HG03460 (cell line): ENCODE results near the gene PRKAG2.

ENCODE experiments used
- ATAC-seq: cut with Tn5 transposase; IDR thresholded peaks from one replicate; pipeline ENCODE4 v1.9.1; 2021; ENCODE audit not compliant: unreplicated experiment

The PRKAG2 gene

DNA sequence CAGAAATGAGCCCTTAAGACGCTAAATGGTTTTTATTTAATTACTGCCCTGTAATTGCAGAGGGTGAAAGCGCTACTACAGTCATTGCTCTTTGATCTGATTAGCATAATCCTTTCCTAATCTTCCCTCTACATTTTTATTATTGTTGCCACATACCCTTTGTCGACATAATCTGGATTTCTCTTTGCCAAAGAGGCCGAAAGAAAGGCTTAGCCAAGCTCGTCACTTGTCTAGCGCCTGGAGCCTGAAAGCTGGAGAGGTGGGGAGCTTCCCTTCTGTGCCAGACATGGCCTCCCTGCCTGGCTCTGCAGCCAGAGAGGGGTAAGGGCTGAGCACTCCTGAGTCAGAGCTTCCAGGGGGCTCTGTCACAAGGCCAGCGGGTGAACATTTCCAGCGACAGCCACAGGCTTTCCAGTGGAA, 145.9 kb downstream of the PRKAG2 start:
- ATAC-seq, result no peak

DNA sequence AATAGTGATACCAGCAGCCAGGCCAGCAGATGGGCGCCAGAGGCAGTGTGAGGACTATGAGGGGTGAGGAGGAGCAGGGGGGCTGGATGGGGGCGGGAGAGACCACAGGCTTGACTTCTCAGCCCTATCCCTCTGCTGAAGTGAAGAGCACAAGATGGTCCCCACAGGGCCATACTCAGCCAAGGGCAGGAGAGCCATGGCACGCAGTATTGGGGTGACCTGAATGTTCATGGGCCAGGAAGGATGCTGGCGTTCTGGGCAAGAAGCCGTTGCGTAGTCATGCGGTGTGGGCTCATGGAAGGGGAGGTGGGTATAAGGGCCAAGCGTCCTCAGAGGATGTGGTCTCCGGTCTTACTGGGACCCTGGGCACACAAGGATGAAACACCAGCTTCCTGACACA, 146.3 kb downstream of the PRKAG2 start:
- no peak for ATAC-seq

DNA sequence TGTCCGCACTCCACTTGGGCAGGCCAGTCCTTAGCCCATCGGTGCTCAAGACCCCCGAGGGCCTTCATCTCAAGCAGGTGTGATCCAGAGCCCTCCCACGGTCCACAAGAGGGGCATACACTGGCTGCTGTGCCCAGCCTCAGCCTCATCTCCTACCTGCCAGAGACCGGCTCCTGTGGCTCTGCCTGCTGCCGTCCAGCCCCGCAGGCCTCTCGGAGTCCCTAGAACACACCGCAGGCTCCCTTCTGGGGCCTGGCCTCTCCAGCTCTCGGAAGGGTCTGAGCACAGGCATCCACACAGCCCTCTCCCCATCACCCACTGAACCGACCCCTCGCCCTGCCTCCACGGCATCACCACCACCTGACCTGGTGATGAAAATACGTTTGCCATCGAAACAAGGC, 147.4 kb downstream of the PRKAG2 start:
- no peak for ATAC-seq

DNA sequence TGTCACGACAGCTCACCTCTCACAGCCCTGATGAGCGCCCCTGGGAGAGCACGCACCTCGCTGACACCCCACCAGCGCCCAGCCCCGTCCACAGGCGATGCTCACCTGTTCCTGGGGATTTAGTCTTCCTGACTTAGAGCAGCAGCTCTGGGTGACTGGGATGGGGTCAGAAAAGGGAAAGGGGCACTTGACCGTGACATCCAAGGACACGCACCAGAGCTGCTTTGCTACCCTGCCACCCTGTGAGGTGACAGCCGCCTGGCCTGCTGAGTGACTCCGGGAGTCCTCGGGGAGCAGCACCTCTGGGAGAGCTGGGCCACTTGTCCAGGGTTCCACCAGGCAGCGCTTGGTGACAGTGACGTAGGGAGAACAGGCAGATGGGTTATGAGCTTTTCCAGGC, 148.2 kb downstream of the PRKAG2 start:
- ATAC-seq, result no peak

DNA sequence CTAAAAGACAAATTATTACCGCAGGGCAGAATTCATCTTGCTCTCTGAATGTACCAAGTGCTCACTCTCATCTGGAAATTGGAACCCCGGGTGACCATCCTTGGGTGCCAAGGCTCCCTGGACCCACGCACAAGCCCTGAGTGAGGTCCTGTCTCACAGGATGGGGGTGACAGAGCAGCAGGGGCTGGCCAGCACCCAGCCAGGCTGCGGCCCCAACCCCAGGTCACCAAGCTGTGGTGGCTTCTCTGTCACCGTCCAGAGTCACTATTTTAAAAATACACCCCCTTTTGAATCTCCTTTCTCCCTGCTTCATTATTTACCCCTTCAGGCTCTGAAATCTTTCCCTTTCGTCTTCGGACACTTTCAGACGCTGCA, 148.6 kb downstream of the PRKAG2 start:
- ATAC-seq, result no peak

DNA sequence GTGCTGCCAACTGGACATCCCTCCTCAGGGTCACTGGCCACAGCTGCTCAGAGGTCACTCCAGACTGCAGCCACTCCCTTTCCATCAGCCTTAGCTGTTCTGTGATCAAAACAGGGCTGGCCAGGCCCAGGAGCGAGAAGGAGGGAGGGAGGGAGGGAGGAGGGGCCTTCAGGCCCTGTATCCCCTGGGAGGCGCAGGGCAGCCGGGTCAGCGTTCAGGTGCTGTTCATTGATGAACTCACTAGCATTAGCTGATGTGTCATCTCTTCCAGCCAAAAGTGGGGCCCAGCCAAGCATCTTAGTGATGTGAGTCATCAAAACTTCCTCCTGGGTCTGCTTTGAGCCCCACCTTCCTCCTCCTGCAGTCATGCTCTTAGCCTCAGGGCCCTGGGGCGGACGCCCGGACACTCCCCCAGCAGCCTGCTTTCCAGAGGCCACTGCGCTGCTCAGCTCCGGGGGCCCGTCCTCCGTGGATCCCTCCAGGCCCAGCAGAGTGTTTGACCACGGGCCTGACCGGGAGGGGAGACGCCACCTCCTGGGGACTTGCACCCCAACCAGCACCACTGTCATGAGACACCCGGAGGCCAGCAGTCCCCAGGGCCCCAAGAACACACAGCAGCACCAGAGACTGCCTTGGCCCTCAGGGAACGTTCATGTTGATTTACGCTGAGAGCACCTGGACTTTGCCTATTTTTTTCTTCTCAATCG, 149.2 kb downstream of the PRKAG2 start:
- ATAC-seq, result no peak

DNA sequence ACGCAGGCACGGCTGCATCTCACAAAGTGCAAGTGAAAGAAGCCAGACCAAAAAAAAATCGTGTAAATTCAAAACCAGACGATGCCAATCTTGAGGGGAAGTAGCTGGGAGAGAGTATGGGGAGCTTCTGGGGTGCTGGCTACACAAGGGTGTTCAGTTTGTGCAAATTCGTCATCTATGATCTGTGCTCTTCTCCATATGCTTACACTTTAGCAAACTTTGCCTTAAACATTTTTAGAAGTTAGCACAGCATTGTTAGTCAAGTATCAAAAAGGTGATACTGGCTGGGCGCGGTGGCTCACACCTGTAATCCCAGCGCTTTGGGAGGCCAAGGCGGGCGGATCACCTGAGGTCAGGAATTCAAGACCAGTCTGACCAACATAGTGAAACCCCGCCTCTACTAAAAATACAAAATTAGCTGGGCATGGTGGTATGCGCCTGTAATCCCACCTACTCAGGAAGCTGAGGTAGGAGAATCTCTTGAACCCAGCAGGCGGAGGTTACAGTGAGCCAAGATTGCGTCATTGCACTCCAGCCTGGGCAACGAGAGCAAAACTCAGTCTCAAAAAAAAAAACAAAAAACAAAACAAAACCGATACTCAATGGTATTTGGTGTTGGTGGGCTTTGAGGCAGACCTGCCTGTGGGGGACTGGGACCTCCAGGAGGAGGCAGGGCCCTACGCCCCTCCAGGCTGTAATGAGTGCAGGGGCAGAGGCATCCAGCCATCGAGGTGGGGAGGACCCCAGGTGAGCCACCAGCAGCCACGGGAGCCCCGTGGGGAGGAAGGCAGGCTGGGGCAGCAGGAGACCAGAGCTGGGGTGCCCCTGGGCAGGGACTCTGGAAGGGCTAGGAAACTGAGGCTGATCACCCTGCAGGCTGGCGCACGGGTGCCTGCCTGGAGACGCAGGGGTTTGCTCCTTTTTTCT, 150.0 kb downstream of the PRKAG2 start:
- ATAC-seq, result no peak

DNA sequence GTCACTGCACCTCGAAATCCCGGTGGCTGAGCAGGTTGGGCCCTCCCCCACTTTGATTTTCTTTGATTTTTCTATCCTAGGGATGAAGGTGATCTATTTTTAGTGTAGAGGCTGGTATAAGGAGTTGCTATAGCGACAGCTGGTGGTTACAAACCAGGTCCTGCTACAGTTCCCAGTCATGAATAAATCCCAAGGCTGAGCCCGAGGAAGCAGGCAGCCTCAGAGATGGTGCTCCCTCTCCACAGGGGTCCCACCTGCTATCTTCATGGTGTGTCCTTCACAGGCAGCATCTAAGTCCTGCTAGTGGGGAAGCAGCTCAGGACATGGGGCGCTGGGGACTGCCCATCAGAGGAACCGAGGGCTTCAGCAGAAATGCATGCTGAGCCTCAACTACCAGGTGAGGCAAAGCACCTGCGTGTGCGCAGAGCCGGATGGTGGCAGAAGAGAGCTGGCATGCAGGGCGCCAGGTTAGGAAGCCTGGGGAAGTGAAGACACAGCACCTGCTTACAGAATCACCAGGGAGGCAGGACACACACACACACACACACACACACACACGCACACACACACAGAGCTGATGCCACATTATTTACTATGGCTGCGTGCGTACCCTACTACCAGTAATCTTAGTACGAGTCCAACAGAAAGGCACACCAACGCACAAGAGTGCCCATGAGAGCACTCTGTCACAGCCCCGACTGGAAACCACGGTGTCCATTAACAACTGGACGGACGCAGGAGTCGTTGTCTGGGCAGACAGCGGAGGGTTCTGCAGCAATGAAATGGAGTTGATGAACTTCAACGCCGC, 150.9 kb downstream of the PRKAG2 start:
- ATAC-seq, result no peak

DNA sequence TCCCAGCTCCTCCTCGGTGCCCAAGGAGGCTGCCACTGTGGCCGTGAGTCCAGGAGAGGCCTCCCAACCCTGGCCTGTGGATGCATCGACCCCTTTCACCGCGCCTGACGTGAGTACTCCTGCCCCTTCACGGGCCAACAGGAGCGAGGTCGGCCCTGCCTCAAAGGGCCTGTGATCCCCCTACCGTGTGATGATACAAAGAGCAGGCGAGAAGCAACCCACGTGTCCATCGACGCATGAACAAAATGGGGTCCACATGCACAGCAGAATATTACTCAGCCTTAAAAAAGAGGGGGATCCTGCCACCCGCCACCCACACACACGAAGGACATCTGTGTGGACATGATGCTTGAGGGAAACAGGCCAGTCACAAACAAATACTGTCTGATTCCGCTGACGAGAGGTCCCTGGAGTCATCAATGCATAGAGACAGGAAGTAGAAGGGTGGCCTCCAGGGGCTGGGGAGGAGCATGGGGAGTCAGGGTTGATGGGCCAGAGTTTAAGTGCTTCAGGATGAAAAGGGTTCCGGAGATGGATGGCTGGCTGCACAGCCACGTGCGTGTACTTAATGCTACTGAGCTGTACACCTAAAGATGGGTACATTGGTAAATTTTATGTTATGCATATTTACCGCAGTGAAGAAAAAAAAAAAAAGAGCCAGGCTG, 151.9 kb downstream of the PRKAG2 start:
- no peak for ATAC-seq

DNA sequence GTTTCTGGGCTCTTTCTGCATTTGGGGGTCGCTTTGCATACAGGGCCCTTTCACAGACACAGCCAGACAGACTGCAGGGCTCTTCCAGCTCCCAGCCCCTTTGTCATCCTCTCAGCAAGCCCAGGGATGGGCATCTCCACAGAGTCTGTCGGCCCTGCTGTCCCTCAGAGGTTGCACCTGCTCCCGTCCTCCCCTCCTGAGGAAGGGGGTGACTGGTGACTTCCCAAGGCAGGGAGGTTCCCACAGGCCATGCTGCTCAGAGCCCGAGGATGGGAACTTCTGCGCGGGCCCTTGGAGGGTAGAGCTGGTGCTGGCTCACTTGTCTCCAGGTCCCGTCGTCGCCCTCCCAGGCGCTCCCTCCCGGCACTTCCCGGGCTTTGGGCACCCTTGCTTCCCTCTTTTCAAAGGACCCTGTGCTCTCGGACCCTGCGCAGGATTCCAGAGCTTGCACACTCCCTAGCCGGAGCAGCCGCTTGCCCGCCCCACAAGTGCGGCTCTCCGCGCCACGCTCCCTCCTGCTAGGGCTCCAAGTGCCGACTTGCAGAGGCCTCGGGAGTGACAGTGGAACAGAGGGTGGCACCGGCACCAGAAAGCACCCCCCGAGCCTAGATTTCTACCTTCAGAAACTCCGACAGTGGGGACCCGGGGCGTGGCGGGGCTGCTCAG, 152.5 kb downstream of the PRKAG2 start:
- no peak for ATAC-seq

DNA sequence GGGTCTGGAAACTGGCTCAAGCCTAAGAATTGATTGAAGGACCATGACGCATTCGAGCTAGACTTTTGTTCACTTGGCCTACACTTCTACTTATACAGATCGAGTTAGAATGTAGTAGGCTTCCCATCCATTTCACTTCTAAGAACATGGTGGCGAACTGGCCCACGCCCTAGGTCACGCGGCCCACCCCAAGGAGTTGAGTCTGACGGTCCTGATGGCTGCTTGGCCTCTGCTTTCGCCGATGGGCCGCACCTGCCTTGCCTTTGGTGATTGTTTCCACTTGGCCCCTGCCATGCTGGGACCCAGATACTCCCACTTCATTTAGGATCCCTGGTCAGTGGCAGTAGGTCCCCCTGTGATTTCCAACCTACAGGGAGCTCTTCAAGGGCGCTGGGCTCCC, 153.6 kb downstream of the PRKAG2 start:
- no peak for ATAC-seq

DNA sequence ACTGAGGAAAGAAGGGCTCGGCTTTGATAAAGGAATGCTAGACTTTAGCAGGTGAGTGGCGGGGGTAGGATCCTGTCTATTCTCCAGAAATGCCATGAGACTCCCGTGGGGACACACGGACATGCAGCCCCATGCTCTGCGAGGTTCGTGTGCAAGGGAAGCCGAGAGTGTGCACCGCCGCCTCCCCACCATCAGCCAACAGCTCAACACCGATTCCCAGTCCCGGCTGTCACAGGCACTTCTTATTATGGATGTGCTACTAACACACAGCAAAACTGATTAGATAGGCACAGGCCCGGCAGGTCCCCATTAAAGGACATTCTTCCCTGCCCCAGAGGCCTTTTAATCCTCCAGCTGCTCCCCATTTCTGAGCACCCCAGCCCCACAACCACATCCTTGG, 154.4 kb downstream of the PRKAG2 start:
- ATAC-seq, result no peak

DNA sequence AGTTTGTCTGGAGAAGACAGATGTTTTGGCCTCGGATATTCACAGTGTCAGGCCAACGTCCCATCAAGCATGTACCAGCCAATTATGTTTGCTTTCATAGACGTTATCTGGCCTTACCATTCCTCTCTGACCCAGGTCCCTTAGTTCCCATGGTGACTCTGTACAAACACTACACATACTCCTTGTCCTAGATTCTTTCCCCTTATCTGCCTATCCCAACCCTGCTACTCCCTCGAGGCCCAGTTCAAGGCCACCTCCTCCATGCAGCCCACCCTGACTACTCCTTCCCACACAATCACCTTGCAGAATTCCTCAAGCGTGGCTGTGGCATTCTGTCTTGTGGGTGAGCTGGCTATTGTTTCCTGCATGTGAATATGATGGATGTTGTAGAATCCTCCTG, 155.2 kb downstream of the PRKAG2 start:
- ATAC-seq, result no peak

DNA sequence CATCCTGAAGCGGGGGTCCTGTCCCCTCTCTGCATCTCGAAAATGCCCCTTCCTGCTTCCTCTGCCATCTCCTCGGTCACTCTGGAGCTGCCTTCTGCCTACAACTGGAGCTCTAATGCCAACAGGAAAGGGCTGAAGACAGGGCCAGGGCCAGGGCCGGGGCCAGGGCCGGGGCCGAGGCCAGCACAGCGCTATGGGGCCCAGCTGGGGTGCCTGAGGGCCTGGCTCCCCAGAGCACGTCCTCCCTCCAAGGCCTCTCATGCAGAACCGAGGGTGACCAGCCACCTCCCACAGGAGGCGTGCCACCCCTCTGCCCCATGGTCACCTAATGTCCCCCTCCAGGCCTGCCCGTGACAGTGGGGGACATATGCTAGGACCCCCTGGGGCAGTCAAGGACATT, 155.7 kb downstream of the PRKAG2 start:
- ATAC-seq, result no peak

DNA sequence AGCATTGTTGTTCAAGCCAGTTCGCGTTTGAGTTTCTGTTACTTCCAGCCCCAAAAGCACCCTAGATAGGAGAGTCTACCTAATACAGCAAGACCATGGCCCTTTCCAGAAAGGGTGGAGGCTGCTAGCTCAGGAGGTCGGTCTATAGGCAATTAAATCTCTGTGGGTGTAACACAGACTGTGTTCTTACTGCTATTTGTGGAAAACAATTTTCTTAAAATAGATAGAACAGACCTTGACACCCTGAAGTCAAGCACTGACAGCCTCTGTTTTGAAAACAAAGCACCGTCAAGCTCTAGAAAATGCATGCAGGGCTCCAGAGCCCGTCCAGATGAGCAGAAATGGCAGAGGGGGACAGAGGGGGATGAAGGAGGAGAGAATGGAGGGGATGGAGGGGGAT, 156.6 kb downstream of the PRKAG2 start:
- no peak for ATAC-seq

DNA sequence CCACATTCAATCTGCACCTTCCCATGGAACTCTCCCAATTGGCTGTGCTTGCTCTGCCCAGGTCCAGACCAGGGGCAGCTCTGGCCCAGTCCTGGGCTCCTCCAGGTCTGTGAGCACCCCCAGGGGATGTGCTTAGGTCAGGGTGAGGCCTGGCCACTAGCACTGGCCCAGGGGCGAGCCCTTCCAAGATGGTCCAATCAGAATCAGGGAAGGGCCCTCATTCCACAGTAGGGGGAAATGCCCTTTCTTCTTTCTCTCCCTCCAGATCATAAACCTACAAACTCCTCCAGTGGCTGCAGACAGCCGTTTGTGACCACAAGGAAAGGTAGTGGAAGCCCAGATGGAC, 157.0 kb downstream of the PRKAG2 start:
- ATAC-seq, result no peak

DNA sequence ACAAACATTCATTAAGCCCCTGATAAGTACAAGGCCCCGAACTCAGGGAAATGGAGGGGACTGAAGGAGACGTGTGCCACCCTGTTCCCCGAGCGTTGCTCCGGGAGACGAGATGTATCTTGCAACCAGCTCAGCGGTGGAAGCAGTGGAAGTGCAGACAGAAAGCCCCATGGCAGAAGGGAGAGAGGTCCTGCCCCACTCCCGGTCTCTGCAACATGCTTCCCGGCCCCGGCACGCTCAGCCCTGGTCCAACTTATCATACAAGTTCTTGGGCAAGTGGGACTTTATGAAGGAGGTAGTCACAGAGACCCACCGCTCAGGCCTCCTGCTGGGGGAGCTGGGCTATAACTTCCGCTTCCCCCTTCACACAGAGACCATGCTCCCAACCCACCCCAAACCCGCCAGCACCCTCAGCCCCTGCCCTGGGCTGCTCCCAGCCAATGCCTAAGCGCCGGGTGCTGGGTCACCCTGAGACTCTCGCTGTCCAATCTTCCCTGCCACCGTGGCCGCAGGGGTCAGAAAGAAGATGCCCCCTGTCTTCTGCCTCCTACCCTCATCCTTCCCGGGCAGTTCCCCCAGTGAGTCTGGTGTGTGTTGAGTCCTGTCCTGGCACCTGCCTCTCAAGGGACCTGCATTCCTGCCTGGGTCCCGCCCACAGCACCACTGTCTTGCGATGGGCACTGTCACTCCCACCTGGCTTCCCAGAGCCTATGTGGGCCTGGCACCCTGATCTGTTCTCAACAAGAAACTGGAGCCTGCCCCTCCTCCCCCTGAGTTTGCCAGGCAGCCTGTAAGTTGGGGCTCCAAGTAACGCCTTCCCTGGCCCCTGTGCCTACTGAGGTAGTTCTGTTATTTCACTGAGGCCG, 157.7 kb downstream of the PRKAG2 start:
- ATAC-seq, result no peak

DNA sequence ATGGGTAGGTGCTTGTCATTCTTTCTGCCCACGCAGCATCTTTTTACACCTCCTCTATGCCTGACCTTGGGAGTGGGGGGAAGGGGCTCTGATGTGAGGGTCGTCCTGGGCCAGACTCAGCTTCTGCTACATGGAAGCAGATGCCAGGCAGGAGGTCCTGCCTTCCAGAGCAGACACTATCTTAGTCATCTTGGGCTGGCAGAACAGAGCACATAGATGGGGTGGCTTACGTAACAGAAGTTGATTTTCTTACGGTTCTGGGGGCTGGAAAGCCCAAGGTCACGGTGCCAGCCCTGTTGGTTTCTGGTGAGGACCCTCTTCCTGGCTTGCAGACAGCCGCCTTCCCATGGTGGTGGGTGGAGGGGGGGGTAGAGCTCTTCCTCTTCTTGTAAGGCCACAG, 159.0 kb downstream of the PRKAG2 start:
- no peak for ATAC-seq

DNA sequence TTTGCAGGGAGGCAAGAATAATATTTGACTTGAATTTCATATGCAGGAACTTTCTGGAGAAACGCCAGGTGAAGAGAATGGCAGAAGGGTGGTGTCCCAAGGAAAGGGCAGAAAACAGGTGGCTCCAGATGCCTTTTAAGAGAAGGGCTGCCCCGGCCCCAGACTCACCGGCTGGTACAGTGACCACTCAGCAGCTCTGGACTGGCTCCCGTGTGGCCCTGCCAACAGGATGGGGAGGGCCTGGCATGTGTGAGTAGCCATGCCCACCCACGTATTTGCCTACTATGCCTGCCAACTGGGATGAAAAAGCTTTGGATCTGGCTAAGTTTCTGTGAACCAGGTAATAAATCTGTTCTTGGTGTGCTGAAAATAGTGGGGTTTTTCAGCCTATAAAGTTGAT, 159.5 kb downstream of the PRKAG2 start:
- ATAC-seq, result no peak

DNA sequence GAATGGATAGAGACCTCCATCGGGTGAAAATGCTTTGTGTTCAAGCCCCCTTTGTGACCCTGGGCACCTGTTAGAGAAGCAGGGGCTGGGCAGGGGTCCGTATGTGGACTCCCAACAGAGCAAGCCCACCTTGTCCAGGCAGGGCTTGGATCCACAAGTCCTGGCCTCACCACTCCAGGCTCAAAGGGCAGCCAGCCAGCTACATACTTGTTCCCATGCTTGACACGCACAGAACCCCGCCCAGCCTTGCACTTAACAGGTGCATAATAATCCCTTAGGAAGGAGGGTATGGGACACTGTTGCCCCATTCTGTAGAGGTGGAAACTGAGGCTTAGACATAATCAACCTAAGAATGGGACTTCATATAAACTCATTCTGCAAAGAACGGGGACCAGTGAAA, 160.6 kb downstream of the PRKAG2 start:
- ATAC-seq, result no peak
